ENCODE results near the gene HIP1R. TPM values are rescaled to one million over a fixed set of nuclear protein-coding genes. Genes with fewer than 3 reads are reported as not detected.

HIP1R gene
- total and polyA plus RNA-seq, 2 of the 13 experiments (the other 11 are each of a cell fraction or from before 2014, with no cell fraction given) = 18.4 to 25.5 TPM

DNA sequence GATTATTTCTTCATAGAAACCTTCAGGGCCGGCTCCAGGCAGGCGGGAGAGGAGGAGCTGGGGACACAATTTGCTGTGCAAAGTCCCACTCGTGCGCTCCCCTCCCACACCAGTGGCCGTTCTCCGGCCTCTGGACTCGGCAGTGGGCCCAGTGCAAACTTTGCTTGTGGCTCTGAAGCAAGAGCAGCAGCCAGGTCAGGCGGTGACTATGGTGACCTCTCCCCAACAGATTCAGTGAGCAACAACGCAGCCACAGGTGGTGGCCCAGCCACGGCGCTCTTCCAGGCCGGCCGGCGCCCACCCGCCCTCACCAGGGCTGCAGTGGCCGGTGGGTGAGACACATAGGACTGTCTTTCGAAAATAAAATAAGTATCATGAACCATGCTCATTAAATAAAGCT, 31.1 kb downstream of the HIP1R start (continued):
- TF ChIP-seq, protein P1, sequence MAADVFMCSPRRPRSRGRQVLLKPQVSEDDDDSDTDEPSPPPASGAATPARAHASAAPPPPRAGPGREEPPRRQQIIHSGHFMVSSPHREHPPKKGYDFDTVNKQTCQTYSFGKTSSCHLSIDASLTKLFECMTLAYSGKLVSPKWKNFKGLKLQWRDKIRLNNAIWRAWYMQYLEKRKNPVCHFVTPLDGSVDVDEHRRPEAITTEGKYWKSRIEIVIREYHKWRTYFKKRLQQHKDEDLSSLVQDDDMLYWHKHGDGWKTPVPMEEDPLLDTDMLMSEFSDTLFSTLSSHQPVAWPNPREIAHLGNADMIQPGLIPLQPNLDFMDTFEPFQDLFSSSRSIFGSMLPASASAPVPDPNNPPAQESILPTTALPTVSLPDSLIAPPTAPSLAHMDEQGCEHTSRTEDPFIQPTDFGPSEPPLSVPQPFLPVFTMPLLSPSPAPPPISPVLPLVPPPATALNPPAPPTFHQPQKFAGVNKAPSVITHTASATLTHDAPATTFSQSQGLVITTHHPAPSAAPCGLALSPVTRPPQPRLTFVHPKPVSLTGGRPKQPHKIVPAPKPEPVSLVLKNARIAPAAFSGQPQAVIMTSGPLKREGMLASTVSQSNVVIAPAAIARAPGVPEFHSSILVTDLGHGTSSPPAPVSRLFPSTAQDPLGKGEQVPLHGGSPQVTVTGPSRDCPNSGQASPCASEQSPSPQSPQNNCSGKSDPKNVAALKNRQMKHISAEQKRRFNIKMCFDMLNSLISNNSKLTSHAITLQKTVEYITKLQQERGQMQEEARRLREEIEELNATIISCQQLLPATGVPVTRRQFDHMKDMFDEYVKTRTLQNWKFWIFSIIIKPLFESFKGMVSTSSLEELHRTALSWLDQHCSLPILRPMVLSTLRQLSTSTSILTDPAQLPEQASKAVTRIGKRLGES (CRISPR knock-in tag; IDR thresholded peaks at IDR 0.05; ENCODE audit: borderline replicate concordance) = no peak
- TF ChIP-seq, protein P2, sequence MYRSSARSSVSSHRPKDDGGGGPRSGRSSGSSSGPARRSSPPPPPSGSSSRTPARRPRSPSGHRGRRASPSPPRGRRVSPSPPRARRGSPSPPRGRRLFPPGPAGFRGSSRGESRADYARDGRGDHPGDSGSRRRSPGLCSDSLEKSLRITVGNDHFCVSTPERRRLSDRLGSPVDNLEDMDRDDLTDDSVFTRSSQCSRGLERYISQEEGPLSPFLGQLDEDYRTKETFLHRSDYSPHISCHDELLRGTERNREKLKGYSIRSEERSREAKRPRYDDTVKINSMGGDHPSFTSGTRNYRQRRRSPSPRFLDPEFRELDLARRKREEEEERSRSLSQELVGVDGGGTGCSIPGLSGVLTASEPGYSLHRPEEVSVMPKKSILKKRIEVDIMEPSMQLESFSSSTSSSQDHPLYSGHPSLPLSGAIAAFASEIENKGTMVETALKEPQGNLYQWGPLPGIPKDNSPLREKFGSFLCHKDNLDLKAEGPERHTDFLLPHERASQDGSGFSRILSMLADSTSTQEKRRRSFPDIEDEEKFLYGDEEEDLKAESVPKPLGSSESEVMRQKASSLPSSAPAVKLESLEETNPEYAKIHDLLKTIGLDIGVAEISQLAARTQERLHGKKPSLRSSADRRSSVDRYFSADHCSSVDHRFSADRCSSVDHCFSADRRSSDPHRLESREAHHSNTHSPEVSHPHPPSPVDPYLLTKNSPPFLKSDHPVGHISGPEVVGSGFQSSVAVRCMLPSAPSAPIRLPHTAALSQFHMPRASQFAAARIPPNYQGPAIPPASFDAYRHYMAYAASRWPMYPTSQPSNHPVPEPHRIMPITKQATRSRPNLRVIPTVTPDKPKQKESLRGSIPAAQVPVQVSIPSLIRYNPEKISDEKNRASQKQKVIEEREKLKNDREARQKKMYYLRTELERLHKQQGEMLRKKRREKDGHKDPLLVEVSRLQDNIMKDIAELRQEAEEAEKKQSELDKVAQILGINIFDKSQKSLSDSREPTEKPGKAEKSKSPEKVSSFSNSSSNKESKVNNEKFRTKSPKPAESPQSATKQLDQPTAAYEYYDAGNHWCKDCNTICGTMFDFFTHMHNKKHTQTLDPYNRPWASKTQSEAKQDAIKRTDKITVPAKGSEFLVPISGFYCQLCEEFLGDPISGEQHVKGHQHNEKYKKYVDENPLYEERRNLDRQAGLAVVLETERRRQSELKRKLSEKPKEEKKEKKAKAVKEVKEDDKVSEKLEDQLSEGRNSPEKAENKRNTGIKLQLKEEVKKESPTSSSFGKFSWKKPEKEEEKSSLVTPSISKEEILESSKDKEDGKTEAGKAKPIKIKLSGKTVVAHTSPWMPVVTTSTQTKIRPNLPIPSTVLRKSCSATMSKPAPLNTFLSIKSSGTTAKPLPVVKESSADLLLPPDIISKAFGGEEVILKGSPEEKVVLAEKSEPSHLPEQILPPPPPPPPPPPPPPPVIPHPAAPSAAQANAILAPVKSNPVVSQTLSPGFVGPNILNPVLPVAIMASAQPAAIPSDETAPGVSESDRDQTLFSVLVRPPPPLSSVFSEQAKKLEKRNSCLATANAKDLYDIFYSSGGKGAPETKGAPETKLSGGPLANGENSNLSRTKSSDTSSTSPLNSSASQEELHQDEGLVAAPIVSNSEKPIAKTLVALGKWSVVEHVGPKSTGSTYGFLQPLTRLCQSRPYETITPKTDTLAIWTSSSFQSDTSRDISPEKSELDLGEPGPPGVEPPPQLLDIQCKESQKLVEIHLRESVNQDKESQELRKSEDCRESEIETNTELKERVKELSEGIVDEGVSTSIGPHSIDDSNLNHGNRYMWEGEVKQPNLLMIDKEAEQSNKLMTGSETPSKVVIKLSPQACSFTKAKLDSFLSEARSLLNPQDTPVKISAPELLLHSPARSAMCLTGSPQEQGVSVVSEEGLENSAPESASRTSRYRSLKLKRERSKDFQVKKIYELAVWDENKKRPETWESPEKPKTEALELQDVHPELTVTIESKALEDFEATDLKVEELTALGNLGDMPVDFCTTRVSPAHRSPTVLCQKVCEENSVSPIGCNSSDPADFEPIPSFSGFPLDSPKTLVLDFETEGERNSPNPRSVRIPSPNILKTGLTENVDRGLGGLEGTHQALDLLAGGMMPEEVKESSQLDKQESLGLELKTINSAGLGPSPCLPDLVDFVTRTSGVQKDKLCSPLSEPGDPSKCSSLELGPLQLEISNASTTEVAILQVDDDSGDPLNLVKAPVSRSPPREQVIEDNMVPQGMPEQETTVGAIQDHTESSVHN (CRISPR knock-in tag; IDR thresholded peaks at IDR 0.05) = no peak
- TF ChIP-seq ZNF33A (CRISPR knock-in tag; IDR thresholded peaks at IDR 0.05; ENCODE audit: borderline replicate concordance) = no peak
- TF ChIP-seq ETV5 (CRISPR knock-in tag; IDR thresholded peaks at IDR 0.05; ENCODE audit: borderline replicate concordance) = peak; percentile 13; the same call in 1 of the 2 replicates
- TF ChIP-seq MXD4 (CRISPR knock-in tag; IDR thresholded peaks at IDR 0.05) = no peak
- no peak for TF ChIP-seq HMG20B (CRISPR knock-in tag; conservative IDR thresholded peaks at IDR 0.05)
- no peak for TF ChIP-seq SMAD1 (CRISPR knock-in tag; IDR thresholded peaks at IDR 0.05; ENCODE audit: borderline replicate concordance, low read depth)
- TF ChIP-seq ZNF775 (CRISPR knock-in tag; IDR thresholded peaks at IDR 0.05; ENCODE audit: borderline replicate concordance) = no peak
- TF ChIP-seq, protein P3, sequence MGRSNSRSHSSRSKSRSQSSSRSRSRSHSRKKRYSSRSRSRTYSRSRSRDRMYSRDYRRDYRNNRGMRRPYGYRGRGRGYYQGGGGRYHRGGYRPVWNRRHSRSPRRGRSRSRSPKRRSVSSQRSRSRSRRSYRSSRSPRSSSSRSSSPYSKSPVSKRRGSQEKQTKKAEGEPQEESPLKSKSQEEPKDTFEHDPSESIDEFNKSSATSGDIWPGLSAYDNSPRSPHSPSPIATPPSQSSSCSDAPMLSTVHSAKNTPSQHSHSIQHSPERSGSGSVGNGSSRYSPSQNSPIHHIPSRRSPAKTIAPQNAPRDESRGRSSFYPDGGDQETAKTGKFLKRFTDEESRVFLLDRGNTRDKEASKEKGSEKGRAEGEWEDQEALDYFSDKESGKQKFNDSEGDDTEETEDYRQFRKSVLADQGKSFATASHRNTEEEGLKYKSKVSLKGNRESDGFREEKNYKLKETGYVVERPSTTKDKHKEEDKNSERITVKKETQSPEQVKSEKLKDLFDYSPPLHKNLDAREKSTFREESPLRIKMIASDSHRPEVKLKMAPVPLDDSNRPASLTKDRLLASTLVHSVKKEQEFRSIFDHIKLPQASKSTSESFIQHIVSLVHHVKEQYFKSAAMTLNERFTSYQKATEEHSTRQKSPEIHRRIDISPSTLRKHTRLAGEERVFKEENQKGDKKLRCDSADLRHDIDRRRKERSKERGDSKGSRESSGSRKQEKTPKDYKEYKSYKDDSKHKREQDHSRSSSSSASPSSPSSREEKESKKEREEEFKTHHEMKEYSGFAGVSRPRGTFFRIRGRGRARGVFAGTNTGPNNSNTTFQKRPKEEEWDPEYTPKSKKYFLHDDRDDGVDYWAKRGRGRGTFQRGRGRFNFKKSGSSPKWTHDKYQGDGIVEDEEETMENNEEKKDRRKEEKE (IDR thresholded peaks at IDR 0.05) = no peak
- no peak for TF ChIP-seq DNMT3B (CRISPR knock-in tag; conservative IDR thresholded peaks at IDR 0.05)
- no peak for TF ChIP-seq ZNF207 (IDR thresholded peaks at IDR 0.05; ENCODE audit: borderline replicate concordance)
- TF ChIP-seq, protein P4, sequence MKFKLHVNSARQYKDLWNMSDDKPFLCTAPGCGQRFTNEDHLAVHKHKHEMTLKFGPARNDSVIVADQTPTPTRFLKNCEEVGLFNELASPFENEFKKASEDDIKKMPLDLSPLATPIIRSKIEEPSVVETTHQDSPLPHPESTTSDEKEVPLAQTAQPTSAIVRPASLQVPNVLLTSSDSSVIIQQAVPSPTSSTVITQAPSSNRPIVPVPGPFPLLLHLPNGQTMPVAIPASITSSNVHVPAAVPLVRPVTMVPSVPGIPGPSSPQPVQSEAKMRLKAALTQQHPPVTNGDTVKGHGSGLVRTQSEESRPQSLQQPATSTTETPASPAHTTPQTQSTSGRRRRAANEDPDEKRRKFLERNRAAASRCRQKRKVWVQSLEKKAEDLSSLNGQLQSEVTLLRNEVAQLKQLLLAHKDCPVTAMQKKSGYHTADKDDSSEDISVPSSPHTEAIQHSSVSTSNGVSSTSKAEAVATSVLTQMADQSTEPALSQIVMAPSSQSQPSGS (CRISPR knock-in tag; IDR thresholded peaks at IDR 0.05) = no peak
- no peak for TF ChIP-seq MTF1 (CRISPR knock-in tag; IDR thresholded peaks at IDR 0.05)
- no peak for TF ChIP-seq ZNF558 (CRISPR knock-in tag; IDR thresholded peaks at IDR 0.05; ENCODE audit: borderline replicate concordance)
- no peak for TF ChIP-seq PHB2 (IDR thresholded peaks at IDR 0.05; ENCODE audit: partially characterized antibody)

All from HepG2 (cell line).